Measurements from ENCODE around the gene BACH2.

The BACH2 gene

DNA sequence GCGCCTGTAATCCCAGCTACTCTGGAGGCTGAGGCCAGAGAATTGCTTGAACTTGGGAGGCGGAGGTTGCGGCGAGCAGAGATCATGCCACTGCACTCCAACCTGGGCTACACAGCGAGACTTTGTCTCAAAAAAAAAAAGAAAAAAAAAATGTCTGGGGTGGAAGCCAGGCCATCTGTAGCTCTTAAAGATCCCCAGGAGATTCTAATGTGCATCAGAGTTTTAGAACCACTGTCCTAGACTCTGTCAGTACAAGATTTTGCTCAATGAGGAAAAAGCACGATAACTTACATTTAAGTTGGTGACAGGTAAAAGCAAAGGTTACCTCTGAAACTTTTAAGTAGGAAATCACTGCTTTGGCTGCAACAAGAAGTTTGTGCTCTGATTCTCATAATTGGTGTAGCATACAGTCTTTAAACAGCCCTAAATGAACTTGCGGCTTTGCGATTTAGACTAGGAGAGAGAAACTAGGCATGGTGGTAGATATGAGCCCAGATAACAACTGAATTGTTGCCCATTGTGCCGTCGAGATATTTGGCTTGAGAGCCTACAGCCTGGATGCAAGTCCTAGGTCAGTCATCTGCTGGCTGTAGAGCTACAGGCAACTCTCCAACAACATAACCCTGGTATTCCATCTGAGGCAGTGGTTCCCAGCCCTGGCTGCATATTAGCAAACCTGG lies 67.2 kb downstream of the BACH2 start:
- H3K4me3 ChIP-seq (ENCODE audit: low read depth, low read length), result no peak overlapping the region
- TF ChIP-seq, protein P1, sequence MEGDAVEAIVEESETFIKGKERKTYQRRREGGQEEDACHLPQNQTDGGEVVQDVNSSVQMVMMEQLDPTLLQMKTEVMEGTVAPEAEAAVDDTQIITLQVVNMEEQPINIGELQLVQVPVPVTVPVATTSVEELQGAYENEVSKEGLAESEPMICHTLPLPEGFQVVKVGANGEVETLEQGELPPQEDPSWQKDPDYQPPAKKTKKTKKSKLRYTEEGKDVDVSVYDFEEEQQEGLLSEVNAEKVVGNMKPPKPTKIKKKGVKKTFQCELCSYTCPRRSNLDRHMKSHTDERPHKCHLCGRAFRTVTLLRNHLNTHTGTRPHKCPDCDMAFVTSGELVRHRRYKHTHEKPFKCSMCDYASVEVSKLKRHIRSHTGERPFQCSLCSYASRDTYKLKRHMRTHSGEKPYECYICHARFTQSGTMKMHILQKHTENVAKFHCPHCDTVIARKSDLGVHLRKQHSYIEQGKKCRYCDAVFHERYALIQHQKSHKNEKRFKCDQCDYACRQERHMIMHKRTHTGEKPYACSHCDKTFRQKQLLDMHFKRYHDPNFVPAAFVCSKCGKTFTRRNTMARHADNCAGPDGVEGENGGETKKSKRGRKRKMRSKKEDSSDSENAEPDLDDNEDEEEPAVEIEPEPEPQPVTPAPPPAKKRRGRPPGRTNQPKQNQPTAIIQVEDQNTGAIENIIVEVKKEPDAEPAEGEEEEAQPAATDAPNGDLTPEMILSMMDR (IDR thresholded peaks at IDR 0.05; ENCODE audit: low read depth, low read length), result no peak

DNA sequence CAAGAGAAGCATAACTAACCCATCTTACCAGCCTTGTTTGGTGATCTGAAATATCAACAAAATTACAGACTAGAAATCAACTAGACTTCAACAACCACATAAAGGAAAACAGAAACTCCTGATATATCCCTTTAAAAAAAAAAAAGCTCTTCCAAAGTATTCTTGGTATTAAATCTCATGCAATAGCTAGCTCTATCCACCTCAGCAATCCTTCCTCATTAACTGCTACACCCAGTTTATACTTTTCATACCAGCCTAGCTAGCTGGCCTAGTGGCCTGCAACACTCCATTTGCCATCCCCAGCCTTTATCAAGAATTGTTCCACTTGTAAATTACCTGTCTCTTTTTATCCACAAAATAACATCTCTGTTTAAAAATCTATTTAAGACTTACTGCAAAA lies 69.0 kb downstream of the BACH2 start:
- no peak overlapping the region for H3K4me3 ChIP-seq (ENCODE audit: low read depth, low read length)
- TF ChIP-seq, protein P1 (IDR thresholded peaks at IDR 0.05; ENCODE audit: low read depth, low read length), result no peak

- no peak overlapping the region for H3K4me3 ChIP-seq (ENCODE audit: low read depth, low read length)
- TF ChIP-seq, protein P1 (IDR thresholded peaks at IDR 0.05; ENCODE audit: low read depth, low read length), result no peak
Measured at GRCh38 chr6:90227213-90227612, 69.4 kb downstream of the BACH2 start.

GRCh38 chr6:90226257-90226656 lies 70.4 kb downstream of the BACH2 start:
- no peak overlapping the region for H3K4me3 ChIP-seq (ENCODE audit: low read depth, low read length)
- TF ChIP-seq, protein P1 (IDR thresholded peaks at IDR 0.05; ENCODE audit: low read depth, low read length), result no peak

DNA sequence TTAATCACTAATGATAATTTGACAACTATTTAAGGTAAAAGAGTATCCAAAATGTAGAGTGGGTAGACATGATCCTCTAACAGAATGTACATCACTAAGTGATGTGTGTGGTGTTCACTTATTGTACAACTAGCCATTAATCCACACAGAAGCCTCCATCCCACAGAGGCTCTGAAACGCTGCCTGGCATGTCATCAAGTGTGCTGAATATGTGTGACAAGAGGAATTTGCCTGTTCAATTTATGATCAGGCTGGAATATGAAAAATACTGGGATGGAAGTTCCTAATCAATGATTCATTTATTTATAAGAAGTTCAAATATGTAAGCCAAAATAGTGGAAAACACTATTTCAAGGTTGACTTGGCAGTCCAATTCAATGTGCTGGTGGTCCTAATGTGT lies 72.4 kb downstream of the BACH2 start:
- H3K4me3 ChIP-seq (ENCODE audit: low read depth, low read length), result no peak overlapping the region
- TF ChIP-seq, protein P1 (IDR thresholded peaks at IDR 0.05; ENCODE audit: low read depth, low read length), result no peak

- H3K4me3 ChIP-seq (ENCODE audit: low read depth, low read length), result no peak overlapping the region
- TF ChIP-seq, protein P1 (IDR thresholded peaks at IDR 0.05; ENCODE audit: low read depth, low read length), result no peak
Measured at GRCh38 chr6:90222724-90223198, 73.9 kb downstream of the BACH2 start.

DNA sequence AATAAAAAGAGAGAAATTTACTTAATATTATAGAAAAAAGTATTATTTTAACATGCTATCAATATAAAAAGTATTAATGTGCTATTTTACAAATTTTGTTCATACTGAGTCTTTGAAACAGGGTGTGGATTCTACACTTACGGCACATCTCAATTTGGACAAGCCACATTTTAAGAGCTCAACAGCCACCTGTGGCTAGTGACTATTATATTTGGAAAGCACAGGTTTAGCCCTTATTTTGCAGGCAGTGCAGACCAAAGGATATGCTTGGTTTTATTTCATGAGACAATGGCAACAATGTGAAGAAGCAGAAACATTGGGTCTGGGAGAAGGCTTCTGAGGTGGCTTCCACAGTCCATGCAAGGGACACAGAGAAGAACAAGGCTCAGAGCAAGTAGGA lies 74.6 kb downstream of the BACH2 start:
- TF ChIP-seq, protein P1 (IDR thresholded peaks at IDR 0.05; ENCODE audit: low read depth, low read length), result no peak
- no peak overlapping the region for H3K4me3 ChIP-seq (ENCODE audit: low read depth, low read length)
